ENCODE data around the gene MAPK10. TPM values are rescaled to one million over a fixed set of nuclear protein-coding genes. Genes with fewer than 3 reads are reported as not detected.

Gene MAPK10
- polyA plus RNA-seq, 2 of the 4 experiments (the other 2 are of a cell fraction): 1.4 to 3.4 TPM

DNA sequence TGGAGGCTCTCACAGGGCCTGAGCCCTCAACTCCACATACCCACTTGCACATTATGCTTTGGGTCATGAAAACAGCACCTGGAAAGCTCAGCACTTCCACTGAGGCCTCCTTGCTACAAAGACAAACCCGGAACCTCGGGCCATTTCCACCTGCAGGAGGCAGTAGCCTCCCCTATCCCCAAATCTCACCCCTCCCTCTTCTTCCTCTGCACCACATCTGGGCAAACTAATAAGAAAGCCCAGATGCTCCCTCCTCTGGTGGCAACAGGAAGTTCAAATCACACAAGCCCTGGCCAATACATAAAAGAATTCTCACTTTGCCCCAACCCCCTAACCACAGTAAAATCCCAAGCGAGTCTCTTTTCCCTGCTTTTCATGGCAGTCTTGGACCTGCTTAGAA lies 136.4 kb downstream of the MAPK10 start:
- Histone ChIP-seq H3K27ac (peak overlapping the region in 1 of 2 experiments; percentile 51; a peak in 3 of 6 replicates), H3K4me2 (no peak overlapping the region), H3K4me1 (peaks cover 17% of the 10 kb centered on the region), H3K9me3 (no peaks in the 10 kb centered on the region), H3K4me3 (no peak overlapping the region)
- DNase-seq (ENCODE audit: low read depth in 1 of 2, low spot score in 1 of 2) (peak in 1 of 2 experiments; percentile 60), ATAC-seq (peak in 1 of 2 experiments; percentile 80; a peak in 3 of 6 replicates), FAIRE-seq (no peak)
- ChIA-PET POLR2A (no interaction called here), CTCF (interaction anchor here (1.1 to 1.4 kb wide), 2 partner anchors 16 to 427 kb away, joined by 3 to 5 read pairs; no protein-coding TSS in a partner anchor)
- TF ChIP-seq SMC3 (IDR thresholded peaks at IDR 0.05): peak; percentile 40; the same call in 2 of the 3 replicates
- peak; percentile 39 for TF ChIP-seq CTCF (IDR thresholded peaks at IDR 0.05)
- no peak for TF ChIP-seq FOXS1 (CRISPR knock-in tag; IDR thresholded peaks at IDR 0.05)
- TF ChIP-seq RARB (CRISPR knock-in tag; IDR thresholded peaks at IDR 0.05): no peak
- TF ChIP-seq, protein P1, sequence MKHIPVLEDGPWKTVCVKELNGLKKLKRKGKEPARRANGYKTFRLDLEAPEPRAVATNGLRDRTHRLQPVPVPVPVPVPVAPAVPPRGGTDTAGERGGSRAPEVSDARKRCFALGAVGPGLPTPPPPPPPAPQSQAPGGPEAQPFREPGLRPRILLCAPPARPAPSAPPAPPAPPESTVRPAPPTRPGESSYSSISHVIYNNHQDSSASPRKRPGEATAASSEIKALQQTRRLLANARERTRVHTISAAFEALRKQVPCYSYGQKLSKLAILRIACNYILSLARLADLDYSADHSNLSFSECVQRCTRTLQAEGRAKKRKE (CRISPR knock-in tag; IDR thresholded peaks at IDR 0.05; ENCODE audit: low read depth): no peak
- TF ChIP-seq REST (IDR thresholded peaks at IDR 0.05): no peak
- TF ChIP-seq RCOR1 (IDR thresholded peaks at IDR 0.05; ENCODE audit: low read depth, low read length): no peak
- TF ChIP-seq RAD21 (conservative IDR thresholded peaks at IDR 0.05 in 1 of 2, IDR thresholded peaks at IDR 0.05 in 1 of 2): peak; percentile 55 to 56
- WGBS (ENCODE audit: missing lambda C conversion rate): 30% methylated on average over 3 of the region's 3 CpGs

GRCh38 chr4:86221002-86221401 lies 138.9 kb downstream of the MAPK10 start:
- Histone ChIP-seq H3K4me2 (no peak overlapping the region; the same call in 2 of the 3 replicates), H3K4me1 (peaks cover 20% of the 10 kb centered on the region), H3K9me3 (no peaks in the 10 kb centered on the region), H3K4me3 (no peak overlapping the region), H3K27ac (peak overlapping the region; percentile 35 to 63; a peak in 4 of 6 replicates)
- POLR2A ChIA-PET: no interaction called here
- 96% methylated on average over 4 of the region's 4 CpGs for WGBS (ENCODE audit: missing lambda C conversion rate)
- TF ChIP-seq RAD21 (conservative IDR thresholded peaks at IDR 0.05 in 1 of 2, IDR thresholded peaks at IDR 0.05 in 1 of 2): no peak
- TF ChIP-seq HOXA7 (CRISPR knock-in tag; IDR thresholded peaks at IDR 0.05): no peak
- TF ChIP-seq, protein P1 (CRISPR knock-in tag; IDR thresholded peaks at IDR 0.05; ENCODE audit: low read depth): no peak
- TF ChIP-seq SREBF2 (IDR thresholded peaks at IDR 0.05): no peak
- TF ChIP-seq ZFP36 (IDR thresholded peaks at IDR 0.05; ENCODE audit: borderline replicate concordance, partially characterized antibody): no peak
- no peak for TF ChIP-seq JUNB (IDR thresholded peaks at IDR 0.05)
- no peak for TF ChIP-seq CBX2 (IDR thresholded peaks at IDR 0.05; ENCODE audit: borderline replicate concordance, low read depth)
- TF ChIP-seq, protein P2, sequence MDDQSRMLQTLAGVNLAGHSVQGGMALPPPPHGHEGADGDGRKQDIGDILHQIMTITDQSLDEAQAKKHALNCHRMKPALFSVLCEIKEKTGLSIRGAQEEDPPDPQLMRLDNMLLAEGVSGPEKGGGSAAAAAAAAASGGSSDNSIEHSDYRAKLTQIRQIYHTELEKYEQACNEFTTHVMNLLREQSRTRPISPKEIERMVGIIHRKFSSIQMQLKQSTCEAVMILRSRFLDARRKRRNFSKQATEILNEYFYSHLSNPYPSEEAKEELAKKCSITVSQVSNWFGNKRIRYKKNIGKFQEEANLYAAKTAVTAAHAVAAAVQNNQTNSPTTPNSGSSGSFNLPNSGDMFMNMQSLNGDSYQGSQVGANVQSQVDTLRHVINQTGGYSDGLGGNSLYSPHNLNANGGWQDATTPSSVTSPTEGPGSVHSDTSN (IDR thresholded peaks at IDR 0.05): no peak
- no peak for TF ChIP-seq HEYL (CRISPR knock-in tag; IDR thresholded peaks at IDR 0.05)
- no peak for TF ChIP-seq CEBPB (IDR thresholded peaks at IDR 0.05)
- TF ChIP-seq HDAC2 (IDR thresholded peaks at IDR 0.05): no peak
- FAIRE-seq: no peak
- CTCF ChIA-PET: no interaction called here
- DNase-seq (ENCODE audit: low read depth in 1 of 2, low spot score in 1 of 2): no peak
- ATAC-seq: no peak
